Islet of Langerhans (tissue), 1 donor: ENCODE data around the gene EPHA8.

ENCODE experiments used
- FAIRE-seq: peaks from one replicate; lab custom pipeline; 2011; peaks lifted over from hg19 to GRCh38; lab: Jason Lieb, UNC

The EPHA8 gene

DNA sequence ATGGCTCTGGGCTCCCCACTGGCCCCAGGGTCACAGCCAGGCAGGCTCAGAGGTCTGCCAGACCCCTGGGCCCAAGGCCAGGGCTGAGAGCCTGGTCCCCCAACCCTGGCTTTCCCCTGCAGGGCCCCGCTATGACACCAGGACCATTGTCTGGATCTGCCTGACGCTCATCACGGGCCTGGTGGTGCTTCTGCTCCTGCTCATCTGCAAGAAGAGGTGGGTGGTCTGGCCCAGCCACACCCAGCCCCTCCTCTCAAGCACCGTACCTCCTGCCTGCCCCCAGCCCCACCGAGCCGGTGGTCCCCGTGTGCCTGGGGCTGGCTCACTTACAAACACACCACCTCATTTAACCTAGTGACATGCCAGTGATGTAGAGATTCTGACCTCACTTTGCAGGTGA lies 31.8 kb downstream of the EPHA8 start:
- no peak for FAIRE-seq

DNA sequence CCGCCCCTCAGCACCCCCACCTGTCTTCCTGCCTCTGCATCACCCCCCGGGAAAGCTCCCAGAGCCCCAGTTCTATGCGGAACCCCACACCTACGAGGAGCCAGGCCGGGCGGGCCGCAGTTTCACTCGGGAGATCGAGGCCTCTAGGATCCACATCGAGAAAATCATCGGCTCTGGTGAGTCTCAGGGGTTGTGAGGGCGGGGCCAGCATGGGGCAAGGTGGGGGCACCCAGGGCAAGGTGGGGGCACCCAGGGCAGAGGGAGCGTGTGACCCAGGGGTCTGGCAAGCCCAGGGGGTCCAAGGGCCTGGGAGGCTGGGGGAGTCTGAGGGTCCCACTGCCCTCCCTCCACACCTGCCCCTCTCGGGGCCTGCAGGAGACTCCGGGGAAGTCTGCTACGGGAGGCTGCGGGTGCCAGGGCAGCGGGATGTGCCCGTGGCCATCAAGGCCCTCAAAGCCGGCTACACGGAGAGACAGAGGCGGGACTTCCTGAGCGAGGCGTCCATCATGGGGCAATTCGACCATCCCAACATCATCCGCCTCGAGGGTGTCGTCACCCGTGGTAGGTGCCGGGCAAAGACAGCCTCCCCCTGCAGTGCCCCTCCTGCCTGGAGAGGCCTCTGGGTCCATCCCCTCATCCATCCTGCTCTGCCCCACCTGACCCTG lies 34.1 kb downstream of the EPHA8 start:
- FAIRE-seq, result no peak

DNA sequence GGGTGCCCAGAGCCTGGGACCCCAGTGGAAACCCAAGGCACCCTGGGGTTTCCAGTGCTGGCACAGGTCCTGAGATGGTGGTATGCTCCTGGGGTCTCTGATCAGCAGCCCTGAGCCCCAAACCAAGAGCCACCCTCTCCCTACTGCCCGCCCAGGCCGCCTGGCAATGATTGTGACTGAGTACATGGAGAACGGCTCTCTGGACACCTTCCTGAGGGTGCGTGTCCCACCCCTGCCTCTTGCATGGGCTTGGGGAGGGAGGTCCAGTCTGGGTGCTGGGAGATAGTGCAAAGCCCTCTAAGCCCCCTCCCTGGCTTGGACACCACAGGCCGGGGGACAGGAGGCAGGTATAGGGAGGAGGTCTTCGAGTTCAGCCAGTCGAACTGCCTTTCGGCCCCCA lies 34.7 kb downstream of the EPHA8 start:
- FAIRE-seq, result no peak

DNA sequence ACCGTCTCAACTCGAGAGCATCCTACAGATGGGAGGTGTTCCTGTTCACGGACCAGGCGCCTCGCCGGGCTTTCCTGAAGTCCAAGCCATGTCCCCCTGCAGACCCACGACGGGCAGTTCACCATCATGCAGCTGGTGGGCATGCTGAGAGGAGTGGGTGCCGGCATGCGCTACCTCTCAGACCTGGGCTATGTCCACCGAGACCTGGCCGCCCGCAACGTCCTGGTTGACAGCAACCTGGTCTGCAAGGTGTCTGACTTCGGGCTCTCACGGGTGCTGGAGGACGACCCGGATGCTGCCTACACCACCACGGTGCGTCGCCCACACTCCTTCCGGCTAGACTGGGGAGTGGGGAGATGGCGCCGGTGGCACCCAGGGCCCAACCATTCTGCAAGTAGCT lies 35.4 kb downstream of the EPHA8 start:
- FAIRE-seq, result no peak

- no peak for FAIRE-seq
These were observed 37.0 kb downstream of the EPHA8 start for GRCh38 chr1:22600071-22600816.

- no peak for FAIRE-seq
These were observed 37.7 kb downstream of the EPHA8 start for GRCh38 chr1:22600817-22601605.

GRCh38 chr1:22601610-22602009 lies 38.3 kb downstream of the EPHA8 start:
- no peak for FAIRE-seq

DNA sequence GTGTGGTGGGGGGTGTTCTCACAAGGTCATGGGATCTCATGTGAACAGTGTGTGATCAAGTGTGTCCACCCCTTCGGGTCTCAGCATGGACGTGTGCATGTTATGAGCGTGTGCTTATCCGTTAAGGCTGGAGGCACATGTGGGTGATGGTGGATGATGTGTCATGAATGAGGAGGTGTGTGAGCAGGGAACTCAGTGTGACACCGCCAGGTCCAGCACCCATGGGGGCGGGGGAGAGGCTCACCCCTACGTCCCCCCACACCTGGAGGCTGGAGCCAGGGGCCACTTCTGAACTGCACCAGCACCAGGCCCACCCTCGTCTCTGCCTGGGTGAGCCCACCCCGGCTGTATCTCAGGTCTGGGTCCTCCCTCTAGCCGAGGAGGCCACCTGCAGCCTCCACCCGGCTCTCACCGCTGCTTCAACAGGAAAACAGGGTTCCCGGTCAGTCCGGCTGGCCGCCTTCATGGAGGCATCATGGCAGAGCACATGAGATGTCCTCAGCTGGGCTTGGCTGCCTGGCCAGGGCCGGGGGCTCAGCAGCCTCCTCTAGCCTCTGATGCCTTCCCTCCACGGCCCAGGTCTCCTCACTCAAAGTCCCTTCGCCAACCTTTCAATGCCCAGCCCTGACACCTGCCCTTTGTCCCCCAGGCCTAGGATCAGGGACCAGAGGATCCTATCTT lies 38.9 kb downstream of the EPHA8 start:
- no peak for FAIRE-seq

DNA sequence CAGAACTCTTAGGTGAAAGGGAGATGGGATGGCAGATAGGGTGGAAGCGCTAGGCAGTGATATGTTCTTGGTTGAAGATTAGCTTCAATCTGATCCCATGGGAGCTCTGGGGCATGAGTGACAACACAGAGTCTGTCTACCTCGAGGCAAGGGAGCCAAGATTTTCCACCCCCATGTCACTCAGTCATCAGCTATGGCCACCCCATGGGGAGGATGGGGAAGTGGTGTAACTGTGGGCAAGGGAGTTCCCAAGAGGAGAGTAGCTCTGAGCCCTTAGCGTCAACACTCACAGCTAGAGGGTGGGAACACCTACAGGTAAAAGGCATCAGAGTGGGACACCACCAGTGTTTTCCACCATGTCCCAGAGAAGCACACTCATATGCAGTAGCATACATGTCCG lies 42.9 kb downstream of the EPHA8 start:
- no peak for FAIRE-seq

DNA sequence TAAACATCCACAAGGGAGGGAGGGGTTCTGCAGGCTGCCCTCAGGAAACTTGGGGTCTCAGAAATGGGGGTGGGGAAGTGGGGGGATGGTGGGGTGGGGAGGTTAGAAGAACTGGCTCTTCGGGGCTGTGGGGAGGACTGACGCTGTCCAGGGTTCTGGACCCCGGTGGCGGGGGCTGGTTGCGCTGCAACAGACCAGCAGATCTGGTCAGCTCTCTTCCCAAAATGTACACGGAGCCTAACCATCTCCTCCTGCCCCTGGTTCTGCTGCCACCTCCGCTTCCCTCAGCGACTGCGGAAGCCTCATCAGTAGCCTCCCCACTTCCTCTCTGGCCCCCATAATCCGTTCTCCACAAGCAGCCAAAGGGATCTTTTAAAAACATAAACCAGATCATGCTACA lies 43.9 kb downstream of the EPHA8 start:
- no peak for FAIRE-seq

GRCh38 chr1:22608361-22608760 lies 45.1 kb downstream of the EPHA8 start:
- no peak for FAIRE-seq

DNA sequence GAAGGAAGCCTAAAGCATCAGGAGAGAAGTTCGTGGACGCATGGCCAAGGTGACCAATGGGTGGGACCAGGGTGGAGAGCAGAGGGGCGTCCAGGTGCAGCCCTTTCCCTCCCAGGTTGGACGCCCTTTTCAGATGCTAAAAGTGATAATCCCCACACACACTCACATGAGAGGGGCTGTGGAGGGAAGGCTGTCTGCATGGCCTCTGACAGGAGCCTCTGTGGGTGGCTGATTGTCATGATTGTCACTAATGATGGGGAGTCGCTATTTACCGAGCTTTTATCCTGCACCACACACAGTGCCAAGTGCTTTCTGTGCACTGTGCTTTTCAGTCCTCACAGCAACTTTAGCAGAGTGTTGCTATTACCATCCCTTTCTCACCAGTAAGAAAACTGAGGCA lies 46.0 kb downstream of the EPHA8 start:
- no peak for FAIRE-seq

- FAIRE-seq, result no peak
These were observed 48.2 kb downstream of the EPHA8 start for GRCh38 chr1:22611530-22611947.

DNA sequence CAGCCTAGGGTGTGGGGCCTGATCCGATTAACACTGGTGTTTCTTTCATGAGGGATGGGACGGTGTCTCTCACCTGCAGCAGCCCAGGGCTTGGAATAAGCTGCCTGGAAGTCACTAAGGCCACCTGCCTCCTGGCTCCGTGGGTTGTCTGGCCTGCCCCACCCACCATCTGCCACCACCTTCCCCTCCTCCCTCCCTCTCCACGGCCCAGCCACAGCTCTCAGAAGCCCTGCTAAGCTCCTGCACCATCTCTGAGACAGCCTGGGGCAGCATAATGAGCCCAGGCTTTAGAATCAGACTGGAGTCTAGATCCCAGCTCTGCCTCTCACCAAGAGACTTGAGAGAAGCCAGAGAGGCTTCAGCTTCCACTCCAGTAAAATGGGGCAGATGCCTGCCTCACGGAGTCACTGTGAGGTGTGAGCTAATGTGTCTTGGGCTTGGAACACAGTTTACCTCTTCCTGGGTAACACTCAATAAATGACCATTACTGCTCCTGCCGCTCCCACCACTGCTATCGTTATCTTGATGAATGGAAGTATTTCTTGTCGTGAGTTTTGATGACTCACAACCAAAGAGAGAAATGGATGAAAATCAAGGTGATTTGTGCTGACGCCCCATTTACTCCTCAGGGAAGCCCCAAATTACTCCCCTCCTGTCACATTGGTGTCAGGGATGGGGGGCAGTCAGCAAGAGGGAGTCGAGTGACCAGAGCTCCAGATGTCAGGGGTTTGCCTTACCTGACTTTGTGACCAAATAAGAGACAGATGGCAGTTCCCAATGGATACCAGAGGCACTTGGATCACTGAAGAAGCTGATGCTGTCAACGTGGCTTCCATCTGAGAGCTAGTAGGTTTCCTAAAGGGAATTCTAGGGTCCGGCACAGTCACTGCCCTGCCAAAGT lies 49.6 kb downstream of the EPHA8 start:
- no peak for FAIRE-seq

DNA sequence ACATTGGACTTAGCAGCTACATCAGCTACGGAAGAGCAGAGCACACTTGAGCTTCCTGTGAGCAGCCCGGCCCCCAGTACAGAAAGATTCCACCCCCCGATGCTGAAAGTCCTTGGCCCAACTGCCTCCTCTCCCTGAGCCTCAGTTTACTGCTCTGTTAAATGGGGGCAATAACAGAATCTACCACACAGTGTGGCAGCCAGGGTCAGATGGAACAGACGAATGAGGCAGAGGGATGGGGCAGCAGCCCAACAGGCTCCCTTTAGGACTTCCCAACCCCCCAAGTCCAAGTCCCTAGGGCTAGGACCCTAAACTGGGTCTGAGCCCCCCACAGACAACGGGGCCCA lies 50.3 kb downstream of the EPHA8 start:
- FAIRE-seq, result no peak

DNA sequence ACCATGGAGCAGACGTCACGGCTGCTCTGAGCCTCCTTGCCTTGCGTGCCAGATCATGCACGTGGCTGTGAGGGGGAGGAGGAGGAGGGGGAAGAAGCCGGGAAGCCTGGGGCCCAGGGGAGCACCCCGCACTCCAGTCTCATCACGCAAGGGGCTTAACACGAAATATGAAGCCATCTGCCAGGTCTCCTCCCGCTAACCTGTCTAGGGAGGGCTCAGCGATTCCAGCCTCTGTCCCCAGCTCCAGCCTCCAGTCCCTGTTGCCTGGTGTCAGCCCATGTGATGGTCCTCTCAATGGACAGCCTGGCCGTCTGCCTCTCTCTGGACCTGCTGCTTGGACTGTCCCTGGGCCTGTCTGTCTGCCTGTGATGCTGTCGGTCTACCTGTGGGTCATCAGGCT lies 50.7 kb downstream of the EPHA8 start:
- FAIRE-seq, result no peak

- FAIRE-seq, result no peak
These were observed 52.6 kb downstream of the EPHA8 start for GRCh38 chr1:22615886-22616285.

GRCh38 chr1:22616571-22616970 lies 53.3 kb downstream of the EPHA8 start:
- FAIRE-seq, result no peak

GRCh38 chr1:22618056-22618455 lies 54.8 kb downstream of the EPHA8 start:
- no peak for FAIRE-seq

DNA sequence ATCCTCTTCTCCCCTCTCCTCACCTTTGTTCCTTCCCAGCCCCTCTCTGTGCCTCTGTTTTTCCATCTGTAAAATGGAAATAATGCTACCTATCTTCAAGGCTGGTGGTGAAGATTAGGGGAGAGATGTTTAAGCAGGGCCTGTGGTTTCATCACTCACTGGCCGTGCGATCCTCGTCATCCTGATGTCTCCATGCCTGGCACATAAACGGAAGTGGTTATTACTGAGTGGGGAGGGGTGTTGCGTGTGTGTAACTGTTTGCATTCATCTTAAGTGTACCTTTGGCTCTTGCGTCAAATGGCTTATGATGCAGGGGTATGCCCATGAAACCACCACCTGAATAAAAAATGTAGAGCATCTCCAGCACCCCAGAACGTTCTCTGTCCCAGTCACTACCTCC lies 56.0 kb downstream of the EPHA8 start:
- FAIRE-seq, result no peak

DNA sequence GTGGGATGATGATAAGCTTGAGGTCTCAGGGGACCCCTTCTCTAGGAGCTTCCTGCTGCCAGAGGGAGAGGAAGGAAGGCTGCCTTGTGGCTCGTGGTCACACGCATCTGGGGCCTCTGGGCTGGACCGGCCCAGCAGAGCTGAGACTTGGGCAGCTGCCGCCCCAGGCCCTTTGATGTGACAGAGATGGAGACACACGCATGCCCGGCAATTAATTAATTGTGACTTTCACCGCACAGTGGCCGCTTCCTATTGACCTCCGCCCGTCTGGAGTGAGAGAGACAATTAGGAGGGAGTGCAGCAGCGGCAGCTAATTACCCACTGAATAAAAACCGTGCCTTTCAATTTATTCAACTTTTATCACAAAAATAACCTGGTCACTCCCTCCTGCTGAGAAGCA lies 56.5 kb downstream of the EPHA8 start:
- no peak for FAIRE-seq

DNA sequence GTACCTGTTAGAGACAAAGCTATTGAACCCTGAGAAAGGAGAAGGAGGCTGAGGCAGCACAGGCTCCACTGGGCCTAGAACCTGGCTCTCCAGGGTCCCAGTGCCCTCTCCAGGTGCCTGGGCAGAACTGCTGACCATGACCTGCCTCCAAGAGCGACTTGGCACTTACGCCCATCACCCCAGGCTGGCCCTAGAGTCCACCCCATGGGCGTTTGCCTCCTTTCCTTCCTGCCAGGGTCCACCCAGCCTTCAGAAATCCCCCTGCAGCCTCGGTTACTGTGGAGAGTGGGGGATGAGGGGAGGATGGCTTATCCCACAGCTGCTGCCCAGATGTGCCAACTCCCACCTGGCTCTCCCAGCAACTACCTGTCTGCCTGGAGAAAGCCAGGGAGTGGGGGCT lies 58.5 kb downstream of the EPHA8 start:
- no peak for FAIRE-seq
